PC-9 (cell line): Measurements from ENCODE around the gene TINAG.

Experiments used
- CTCF ChIP-seq: fragments of 200-600 bp; sonication (generic); conservative IDR thresholded peaks from 2 replicates; pipeline ENCODE4 v1.6.1; 2017; ENCODE audit warnings: mixed run types, antibody characterized with exemption, mild to moderate bottlenecking, moderate library complexity
- EZH2 ChIP-seq: fragments of 200-600 bp; sonication (generic); IDR thresholded peaks from 2 replicates; pipeline ENCODE4 v1.8.0; 2017; ENCODE audit warnings: antibody characterized with exemption, low read depth

GRCh38 chr6:54308986-54309315 is 710 bp downstream of the TINAG start:
- TF ChIP-seq CTCF (no peak), EZH2 (no peak)
